Left kidney (tissue), 2 donors: ENCODE data around the gene REPS1. TPM values are rescaled to one million over a fixed set of nuclear protein-coding genes. Genes with fewer than 3 reads are reported as not detected.
"Not testable (repeated sequence)": the region's sequence is repeated elsewhere in the genome, so short reads cannot be mapped to it uniquely, and the experiment has no call there.

Experiments
- DNase-seq: peaks from one replicate; pipeline ENCODE4 v3.0.0-alpha.2; 2013
- polyA plus RNA-seq: library from polyadenylated mRNA; unstranded; fragments of 120-200 nt; gene quantifications from one replicate; pipeline ENCODE4 v1.2.1, GENCODE V29; 2013; ENCODE audit not compliant: insufficient read length

Gene REPS1
- polyA plus RNA-seq, 1 donor: 93.4 TPM

DNA sequence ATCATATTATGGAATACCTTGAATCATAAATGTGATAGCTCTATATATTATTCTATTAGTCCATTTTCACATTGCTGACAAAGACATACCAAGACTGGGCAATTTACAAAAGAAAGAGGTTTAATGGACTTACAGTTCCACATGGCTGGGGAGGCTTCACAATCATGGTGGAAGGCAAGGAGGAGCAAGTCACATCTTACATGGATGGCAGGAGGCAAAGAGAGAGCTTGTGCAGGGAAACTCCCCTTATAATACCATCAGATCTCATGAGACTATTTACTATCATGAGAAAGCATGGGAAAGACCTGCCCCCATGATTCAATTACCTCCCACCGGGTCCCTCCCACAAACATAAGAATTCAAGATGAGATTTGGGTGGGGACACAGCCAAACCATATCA is 51.2 kb downstream of the REPS1 start:
- not testable (repeated sequence) for DNase-seq

- DNase-seq: no peak
These were observed 56.4 kb downstream of the REPS1 start for GRCh38 chr6:138931660-138932059.

GRCh38 chr6:138926579-138926978 is 61.5 kb downstream of the REPS1 start:
- no peak for DNase-seq

DNA sequence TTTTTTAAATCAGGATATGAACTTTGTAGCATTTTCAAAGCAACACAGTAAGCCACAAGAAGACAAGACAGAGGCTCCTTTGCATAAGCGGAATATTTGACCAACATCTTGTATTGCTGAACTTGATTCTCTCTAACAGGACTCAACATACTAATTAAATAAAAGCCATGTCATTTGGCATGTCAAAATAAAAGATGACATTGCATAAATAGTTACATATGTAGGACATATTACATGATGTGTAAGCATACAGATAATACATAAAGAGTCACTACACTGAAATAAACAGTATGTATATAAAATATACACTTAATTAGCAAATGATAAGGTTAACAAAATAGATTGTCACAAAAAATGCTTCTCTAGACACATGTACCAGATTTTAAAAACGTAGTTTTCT is 62.2 kb downstream of the REPS1 start:
- DNase-seq: no peak

GRCh38 chr6:138923561-138923960 is 64.5 kb downstream of the REPS1 start:
- no peak for DNase-seq

GRCh38 chr6:138920906-138921305 is 67.1 kb downstream of the REPS1 start:
- no peak for DNase-seq

- DNase-seq: no peak
These were observed 73.4 kb downstream of the REPS1 start for GRCh38 chr6:138914701-138915100.

- DNase-seq: no peak
These were observed 75.7 kb downstream of the REPS1 start for GRCh38 chr6:138912308-138912707.

DNA sequence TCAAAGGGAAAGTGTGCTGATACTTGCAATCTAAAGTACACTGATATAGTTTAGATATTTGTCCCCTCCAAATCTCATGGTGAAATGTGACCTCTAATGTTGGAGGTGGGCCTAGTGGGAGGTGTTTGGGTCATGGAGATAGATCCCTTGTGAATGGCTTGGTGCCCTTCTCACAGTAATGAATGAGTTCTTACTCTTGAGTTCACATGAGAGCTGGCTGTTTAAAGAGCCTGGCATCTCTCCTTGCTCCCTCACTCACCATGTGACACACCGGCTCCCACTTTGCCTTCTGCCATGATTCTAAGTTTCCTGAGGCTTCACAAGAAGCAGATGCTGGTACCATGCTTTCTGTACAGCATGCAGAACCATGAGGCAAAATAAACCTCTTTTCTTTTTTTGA is 78.1 kb downstream of the REPS1 start:
- no peak for DNase-seq

GRCh38 chr6:138909511-138909910 is 78.5 kb downstream of the REPS1 start:
- no peak for DNase-seq

- no peak for DNase-seq
These were observed 80.9 kb downstream of the REPS1 start for GRCh38 chr6:138907167-138907566.

DNA sequence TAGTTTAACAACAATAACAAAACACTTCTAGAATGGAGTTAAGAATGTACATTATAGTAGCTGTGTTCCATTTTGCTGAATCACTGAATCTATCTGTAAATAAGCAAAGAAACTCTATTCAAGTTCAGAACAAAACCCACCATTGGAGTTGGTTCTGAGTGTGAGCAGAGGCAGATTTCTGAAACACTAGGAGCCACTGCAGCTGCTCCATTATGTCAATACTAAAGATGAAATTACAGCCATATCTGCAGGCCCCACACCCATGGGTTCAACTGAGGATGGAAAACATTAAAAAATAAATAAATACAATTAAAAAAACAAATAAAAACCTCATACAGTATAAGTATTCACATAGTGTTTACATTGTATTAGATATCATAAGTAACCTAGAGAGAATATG is 91.0 kb downstream of the REPS1 start:
- no peak for DNase-seq

DNA sequence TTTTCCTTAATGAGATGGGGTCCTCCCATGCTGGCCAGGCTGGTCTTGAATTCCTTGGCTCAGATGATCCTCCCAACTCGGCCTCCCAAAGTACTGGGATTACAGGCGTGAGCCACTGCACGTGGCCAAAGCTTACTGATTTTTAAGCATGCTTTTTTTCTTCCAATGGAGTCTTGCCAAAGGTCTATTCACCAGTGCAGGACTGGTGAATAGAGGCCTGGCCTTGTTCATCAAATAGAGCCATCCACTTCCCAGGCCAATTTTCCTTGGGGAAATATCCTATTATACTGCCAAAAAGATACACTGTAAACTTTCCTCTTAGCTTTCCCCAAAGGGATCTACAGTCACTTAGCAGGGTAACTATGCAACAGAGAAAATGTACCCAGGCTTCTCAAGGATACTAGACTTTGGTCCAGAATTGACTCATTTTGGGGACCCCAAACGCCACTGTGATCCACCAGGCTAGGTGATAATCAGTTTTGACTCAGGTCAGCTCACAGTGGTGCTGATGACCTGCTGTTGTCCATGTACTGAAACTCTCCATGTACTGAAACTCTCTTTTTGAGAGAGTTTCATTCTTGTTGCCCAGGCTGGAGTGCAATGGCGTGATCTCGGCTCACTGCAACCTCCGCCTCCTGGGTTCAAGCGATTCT is 91.8 kb downstream of the REPS1 start:
- no peak for DNase-seq

DNA sequence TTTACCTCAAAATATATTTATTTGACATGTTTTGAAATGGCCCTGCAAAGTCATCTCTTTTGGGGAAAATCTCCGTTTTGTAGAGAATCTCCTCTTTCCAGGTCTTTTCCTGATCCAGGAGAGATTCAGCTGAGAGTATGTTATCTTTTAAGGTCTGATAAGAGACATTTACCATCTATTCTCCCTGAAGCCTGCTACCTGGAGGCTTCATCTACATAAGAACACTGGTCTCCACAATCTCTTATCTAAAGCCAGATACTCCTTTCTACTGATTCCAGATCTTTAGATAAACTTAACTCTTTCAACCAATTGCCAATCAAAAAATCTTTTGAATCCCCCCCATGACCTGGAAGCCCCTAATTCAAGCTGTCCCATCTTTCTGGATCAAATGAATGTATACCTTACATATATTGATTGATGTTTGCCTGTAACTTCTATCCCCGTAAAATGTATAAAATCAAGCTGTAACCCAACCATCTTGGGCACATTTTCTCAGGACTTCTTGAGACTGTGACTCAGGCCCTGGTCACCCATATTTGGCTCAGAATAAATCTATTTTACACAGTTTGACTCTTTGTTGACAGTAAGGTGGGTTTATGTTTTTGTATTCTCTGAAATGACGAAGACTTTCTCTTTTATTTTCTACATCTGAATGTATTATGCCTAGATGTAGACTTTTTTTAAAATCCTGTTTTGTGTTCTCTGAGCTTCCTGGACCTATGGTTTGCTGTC is 96.6 kb downstream of the REPS1 start:
- no peak for DNase-seq

DNA sequence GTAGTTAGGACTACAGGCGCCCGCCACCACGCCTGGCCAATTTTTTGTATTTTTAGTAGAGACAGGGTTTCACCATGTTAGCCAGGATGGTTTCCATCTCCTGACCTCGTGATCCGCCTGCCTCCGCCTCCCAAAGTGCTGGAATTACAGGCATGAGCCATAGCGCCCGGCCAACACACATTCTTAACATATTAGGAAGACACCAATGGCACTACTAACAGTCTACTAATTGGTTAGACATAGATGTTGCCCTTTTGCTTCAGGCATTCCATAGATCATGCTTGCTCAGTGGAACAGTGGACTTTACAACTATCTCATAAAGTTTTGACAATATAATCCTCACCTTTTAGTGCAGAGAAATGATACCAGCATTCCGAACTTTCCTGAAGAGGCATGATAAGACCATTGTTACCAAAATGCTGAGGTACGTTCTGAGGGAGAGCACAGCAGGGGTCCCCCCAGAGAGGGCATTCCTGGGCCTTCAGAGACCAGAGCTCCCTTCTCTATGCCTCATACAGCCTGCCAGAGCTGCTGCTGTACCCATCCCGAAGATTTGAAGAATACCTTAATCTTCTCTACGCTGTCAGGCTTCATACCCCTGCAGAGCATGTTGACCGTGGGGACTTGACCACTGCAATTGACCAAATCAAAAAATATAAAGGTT is 102.8 kb downstream of the REPS1 start:
- no peak for DNase-seq

- DNase-seq: no peak
These were observed 105.6 kb downstream of the REPS1 start for GRCh38 chr6:138882369-138883017.

DNA sequence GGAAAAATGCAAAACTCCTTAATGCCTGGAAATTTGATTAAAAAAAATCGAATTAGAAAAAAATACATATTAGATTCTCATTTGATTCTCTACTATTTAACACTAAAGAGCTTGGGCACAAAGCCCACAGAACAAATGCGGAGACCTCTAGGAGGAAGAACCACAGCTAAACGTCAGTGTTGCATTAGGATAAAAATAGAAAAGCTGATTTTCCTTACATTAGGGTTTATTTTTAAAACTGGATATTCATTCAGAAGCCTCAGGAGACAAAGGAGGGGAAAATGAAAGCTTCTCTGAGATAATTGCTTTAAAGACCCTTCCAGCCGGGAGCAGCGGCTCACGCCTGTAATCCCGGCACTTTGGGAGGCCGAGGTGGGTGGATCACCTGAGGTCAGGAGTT is 114.9 kb downstream of the REPS1 start:
- no peak for DNase-seq

- DNase-seq: no peak
These were observed 118.7 kb downstream of the REPS1 start for GRCh38 chr6:138869398-138869797.

DNA sequence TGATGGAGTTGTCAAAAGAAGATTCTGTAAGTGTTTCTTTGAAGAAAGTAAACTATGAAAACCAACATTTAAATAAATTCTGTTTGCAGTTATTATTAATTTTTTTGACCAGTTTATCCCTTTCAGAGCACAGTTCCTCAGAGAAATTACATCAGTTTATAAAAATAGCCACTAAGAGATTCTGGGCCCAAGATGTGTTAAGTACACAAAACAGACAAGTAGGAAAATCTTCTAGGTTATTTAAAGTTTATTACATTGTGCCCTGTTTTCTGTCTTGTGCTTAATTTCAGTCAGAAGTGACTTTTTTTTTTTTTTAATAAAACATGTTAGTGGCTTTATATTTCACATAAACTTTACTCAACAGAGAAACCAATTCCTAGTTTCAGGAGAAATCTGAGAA is 119.9 kb downstream of the REPS1 start:
- no peak for DNase-seq

DNA sequence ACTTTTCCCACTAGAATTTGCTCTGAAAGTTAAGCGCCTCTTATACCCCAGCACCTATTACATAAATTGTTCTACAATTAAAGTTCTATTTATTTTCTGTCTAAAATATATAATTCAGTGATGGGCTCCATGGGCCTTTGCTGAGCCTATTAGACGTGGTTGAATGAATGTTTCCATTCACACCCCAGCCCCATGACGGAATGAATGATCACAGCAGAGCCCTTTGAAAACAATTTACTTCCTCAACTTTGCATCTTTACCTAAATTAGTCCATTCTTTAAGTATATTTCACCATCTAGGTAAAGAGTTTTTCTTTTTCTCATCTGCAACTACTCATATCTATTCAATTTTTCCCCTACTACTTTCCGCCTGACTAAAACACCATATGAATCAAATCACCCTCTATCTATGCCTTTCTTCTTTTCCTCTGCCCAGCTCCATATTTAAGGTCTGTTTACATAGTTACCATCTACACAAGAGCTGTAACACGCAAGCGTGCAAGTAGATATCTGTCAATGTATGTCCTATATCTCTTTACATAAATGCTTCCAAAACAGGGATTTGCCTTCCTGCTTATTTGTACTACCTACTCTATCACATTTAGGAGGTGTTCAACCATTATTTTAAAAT is 122.5 kb downstream of the REPS1 start:
- DNase-seq: no peak

GRCh38 chr6:138864343-138864890 is 123.6 kb downstream of the REPS1 start:
- DNase-seq: no peak

DNA sequence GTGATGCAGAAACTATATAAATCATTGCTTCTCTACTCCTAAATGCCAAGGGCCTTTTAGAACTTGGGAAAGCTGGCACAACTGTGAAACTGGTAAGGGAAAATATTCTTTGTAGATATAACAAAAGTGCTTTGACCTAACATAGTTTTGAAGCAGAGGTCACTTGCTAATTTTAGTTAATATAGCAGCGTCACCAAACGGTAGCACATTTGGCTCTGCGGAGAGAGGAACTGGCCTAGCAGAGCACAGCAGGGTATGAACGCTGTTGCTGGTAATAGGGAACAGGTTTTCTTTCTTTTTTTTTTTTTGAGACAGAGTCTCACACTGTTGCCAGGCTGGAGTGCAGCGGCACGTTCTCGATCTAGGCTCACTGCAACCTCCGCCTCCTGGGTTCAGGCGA is 124.7 kb downstream of the REPS1 start:
- DNase-seq: no peak
